GM15510 (cell line): Measurements from ENCODE around the gene KIAA2012.

ENCODE experiments used
- POLR2A ChIP-seq: IDR thresholded peaks from 3 replicates; pipeline ENCODE4 v1.6.1; 2011; ENCODE audit warnings: borderline replicate concordance; ENCODE audit not compliant: insufficient read length; ENCODE audit errors: extremely low read depth

Gene KIAA2012

DNA sequence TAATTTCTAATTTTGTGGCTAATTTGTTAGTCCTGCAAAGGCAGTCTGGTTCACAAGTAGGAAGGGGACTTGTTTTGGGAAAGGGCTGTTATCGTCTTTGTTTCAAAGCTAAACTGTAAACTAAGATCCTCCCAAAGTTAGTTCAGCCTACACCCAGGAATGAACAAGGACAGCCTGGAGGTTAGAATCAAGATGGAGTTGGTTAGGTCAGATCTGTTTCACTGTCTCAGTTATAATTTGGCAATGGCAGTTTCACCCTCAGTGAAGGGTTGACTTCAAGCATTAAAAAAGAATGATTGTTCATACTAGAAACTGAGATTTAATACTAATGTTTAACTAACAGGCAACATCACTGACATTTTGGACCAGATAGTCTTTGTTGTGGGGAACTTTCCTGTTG lies 69.5 kb downstream of the KIAA2012 start:
- TF ChIP-seq POLR2A: no peak

GRCh38 chr2:202147775-202148174 lies 74.7 kb downstream of the KIAA2012 start:
- no peak for TF ChIP-seq POLR2A

DNA sequence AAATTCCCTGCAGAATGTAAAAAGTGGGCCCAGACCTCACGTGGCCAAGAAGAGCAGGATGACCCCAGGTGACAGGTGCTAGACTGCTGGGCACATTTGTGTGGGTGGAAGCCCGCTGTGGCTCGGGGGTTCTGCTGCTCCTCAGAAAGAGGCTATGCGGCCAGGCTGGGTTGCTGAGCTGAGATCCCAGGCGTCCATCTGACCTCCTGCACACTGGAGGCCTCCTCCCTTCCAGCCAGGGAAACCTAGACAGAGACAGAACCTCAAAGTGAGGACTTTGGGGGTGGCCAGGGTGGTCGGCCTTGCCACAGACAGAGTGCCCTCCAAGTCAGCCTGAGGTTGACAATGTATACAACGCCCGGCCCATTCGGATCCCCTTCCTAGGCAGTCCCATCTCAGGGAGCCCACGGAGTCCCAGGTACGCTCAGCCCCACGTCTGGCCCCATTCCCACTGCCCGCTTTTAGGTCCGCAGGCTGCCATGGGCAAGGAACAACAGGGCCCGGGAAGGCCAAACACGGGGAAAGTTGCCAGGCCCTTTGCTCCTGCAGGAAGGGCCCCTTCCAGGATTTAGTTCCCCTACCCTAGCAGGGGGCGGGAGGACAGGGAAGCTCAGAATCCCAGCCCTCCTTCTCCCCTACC lies 75.6 kb downstream of the KIAA2012 start:
- no peak for TF ChIP-seq POLR2A

DNA sequence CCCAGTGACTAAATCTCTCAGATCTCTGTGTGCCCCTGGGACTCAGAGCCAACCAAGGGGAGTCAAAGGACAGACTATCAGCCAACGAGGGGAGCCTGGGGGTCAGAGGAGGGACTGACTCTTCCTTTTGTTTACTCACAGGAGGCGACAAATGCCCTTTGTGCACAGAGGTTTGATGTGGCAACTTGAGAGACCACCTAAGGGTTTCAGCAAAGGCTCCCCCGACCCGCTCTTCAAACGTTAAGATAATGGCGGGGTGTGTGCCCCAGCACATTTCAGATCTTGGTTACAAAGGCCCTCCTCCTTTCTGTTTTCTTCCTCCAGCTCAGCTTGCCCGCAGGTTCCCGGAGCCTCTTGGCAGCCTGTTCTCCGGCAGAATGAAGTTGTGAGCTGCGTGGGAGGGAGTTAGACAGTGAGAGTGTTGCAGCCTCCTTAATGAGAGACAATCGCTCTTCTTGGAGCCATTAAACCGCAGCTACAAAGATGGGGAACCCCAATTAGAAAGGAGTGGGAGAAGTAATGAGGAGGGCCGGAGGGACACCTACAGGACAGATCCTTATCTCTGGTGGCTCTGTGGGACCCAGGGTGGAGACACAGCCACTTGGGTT lies 76.2 kb downstream of the KIAA2012 start:
- no peak for TF ChIP-seq POLR2A

DNA sequence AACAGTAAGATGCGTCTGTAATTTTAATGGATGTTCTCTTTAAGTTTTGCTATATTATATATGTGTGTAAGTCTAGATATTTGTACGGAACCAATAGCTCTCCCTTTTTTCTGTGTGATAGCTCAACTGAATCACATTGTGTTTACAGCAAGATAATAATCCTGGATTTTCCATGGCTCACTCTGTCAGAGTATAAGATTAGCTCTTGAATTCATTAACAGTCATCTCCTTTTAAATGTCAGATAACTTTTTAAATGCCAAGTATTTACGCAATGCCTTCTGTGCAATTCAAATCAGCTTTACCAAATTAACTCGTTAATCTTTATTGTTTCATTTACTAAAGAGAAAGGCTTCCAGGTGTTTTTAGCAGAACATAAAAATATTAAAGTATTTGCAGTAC lies 76.9 kb downstream of the KIAA2012 start:
- no peak for TF ChIP-seq POLR2A

DNA sequence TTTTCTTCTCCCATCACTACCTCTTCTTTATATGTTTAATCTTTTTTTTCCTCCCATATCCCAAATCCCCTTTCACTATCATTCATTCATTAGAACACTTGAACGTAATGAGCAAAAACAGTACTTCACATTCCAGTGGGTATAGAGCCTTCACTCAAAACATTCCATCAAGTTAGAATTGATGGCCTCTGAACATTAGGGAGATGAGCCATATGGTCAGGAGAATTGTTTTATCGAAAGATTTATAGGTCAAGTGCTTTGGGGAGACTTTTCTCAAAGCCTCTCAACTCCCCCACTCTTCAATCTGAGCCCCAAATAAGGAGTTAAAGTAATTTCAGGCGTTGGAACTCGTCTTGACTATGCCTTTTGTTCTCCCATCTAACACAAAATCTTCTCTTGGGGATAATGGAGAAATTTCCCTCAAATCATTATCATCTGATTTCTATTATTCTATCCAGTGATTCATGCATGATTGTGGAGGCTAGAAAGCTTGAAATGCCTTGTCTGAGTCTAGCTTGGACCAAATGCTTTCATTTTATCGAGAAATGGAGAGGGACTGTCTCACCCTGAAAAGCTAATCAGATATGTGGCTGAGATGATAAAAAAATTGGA lies 79.2 kb downstream of the KIAA2012 start:
- no peak for TF ChIP-seq POLR2A

DNA sequence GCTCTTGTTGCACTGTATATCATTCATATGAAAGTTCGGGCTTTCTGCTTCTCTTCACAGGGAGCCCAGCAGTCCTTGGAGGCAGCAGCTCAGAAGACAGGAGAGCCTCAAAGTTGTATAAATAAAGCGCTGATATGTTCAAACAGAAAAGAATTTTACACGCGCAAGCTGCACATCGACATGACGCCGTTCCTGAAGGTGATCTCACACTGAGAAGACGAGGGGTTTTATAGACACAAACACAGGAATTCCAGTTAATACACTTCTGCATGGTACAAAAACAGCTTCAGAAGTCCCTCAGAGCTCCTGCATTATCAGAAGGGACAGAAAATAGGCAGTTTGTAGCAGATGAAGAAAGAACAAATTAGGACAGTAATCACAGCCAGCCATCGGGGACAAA lies 81.6 kb downstream of the KIAA2012 start:
- TF ChIP-seq POLR2A: no peak

DNA sequence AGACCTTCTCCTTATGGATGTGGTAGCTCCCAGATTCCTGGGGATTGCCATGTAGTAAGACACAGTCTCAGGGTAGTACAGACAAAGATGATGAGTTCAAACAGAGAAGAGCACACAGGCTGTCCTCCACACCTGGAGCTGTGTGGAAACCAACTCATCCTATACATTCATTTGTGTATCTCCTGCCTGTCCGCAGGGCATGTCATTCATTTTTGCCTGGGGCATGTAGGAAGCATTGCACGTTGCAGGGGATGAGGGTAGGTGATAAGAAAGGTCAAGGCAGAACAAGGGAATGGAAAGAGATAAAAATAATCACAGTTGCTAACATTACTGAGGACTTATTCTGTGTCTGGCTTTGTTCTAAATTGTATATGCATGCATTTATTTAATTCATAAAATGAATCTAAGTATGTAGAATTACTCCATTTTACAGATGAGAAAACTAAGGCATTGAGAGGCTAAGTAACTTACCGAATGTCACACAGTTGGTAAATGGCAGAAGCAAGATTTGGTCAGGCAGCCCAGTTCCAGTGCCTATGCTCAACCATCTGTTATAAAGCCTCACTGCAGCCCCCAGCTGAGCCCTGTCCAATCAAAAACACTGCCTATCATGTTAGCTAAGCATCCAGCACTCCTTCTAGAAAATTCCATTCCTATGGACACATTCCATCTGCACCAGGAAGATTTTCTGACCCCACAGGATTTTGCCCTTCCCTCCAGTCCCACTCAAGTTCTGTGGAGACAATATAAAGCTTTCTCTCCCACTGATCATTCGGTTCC lies 84.3 kb downstream of the KIAA2012 start:
- TF ChIP-seq POLR2A: no peak

DNA sequence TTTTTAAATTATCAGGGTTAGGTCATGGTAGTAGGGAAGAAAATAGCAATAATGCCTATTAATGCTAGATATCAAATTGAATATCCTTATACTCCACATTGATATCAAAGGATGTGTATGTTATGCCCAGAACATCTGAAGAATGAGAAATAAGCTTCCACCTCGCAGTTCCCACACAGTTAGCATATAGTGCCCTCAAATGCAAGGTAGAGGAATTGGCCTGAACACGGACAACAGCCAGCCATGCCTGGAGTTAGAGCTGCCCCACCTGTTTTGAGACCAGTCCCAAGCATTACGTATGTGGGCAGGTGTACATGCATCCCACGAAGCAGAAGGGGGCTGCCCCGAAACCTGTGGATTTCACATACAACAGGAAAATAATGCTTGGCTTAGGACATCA lies 85.7 kb downstream of the KIAA2012 start:
- TF ChIP-seq POLR2A: no peak

- no peak for TF ChIP-seq POLR2A
These were observed 88.2 kb downstream of the KIAA2012 start for GRCh38 chr2:202161151-202161835.

GRCh38 chr2:202164411-202164810 lies 91.4 kb downstream of the KIAA2012 start:
- TF ChIP-seq POLR2A: no peak

GRCh38 chr2:202165208-202165607 lies 92.2 kb downstream of the KIAA2012 start:
- TF ChIP-seq POLR2A: no peak

GRCh38 chr2:202165945-202166344 lies 92.9 kb downstream of the KIAA2012 start:
- no peak for TF ChIP-seq POLR2A

DNA sequence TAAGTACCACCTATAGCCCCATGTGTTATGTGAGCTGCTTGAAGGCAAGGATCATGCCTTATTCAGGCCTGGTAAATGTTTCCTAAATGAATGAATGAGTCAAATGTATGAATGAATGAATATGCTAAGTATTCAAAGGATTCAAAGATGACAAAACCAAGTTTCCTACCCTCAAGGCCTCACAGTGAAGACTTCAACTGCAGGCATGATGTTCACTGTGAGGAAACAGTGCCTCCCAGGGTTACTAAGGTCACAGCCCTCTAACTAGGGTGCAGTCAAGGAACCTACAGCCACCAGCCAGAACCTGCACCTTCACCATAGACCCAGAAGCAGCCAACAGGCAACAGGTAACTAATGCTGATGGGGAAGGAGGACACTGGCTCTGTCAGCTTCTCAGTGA lies 96.1 kb downstream of the KIAA2012 start:
- no peak for TF ChIP-seq POLR2A
